ENCODE data around the gene CHRNA1. TPM values are rescaled to one million over a fixed set of nuclear protein-coding genes. Genes with fewer than 3 reads are reported as not detected.

Gene CHRNA1
- total RNA-seq, 1 donor from 2014 or later = 4.2 TPM

DNA sequence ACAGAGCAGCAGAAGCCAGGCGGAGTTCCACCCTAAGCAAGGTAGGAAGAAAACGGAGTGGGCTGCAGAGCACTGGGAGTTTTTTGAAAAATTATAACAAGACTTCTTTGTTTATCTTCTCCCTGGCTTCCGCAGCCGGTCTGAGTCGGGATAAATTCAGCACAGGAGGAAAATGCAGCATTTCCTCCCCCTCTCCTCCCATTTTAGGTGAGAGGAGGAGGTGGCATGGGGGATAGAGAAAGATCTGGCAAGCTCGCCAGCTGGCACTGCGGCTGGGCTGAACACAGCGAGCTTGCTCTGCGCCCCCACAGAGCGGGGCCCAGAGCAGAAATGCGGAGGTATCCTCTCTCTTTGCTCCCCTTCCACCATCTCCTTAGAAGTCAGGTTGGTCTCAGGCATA lies 17.7 kb upstream of the CHRNA1 start:
- no peak for DNase-seq

DNA sequence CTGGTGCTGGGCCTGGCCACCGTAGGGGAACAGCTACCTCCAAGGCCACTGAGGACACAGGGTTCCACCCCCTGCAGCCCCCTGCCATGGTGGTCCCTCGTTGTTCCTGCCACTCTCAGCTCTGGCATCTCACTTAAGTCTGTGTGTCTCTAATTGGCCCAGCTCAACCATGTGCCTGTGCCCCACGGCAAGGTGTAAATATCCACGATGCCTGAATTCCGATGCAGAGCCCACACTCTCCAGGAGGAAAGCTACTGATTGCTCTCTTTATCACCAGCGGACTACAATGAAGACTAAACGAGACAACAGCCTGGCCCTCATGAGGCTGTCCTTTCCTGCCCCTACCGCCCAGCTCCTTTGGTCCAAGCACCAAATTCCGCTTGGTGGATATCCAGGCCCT lies 17.0 kb upstream of the CHRNA1 start:
- DNase-seq = no peak

- DNase-seq = no peak
These were observed 16.6 kb upstream of the CHRNA1 start for GRCh38 chr2:174780856-174781255.

DNA sequence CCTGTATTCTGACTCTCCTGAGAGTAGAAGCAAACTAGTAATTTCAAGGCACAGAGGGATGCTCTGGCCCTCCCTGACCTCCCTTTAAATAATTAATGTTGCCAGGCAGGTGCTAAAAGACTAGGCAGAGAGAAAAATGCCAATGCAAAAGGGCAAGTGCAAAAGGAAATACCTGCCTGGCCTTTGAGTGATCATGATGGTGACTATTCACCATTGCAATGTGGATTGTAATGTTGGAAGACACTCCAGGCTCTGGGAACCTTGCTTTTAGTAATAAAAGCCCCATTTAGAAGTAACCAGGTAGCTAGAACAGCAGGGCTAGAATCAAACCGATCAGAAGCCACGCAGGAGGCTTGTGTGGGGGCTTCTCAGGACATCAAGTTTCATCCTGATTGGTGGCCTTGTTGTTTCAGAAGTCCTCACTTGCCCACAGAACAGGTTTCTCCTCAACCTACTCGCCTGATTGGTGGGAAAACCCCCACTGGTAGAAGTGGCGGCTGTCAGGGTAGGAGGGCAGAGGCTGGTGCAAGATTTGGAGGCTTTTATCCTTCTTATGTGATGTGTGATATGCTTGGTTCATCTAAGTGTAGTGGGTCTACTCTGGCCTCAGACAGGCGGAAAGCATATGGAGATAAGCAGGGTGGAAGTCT lies 16.0 kb upstream of the CHRNA1 start:
- no peak for DNase-seq

DNA sequence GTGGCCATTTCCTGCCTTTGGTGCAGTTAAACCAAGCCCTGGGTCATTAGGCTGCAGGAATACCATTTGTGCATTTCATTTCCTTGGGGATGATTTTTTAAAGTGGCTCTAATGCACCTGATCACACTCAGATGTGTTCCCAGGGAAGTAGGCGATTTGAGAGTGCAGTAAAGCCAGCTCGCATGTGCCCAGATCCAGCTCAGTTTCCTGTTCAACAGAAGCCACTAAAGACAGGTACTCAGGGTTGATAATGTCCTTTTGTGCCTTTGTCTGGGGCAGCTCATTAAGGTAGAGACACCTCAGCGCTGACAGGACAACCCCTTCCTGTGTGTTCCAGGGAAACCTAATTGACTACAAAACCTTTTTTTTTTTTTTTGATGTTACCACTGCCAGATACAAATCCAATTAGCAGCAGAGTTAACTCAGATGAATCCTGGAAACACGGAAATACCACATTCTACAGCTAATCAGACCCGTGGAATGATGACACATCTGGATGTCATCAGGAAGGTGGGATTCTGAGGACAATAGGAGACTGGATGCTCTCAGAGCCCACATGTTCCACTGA lies 15.2 kb upstream of the CHRNA1 start:
- peak; percentile 25 for DNase-seq

DNA sequence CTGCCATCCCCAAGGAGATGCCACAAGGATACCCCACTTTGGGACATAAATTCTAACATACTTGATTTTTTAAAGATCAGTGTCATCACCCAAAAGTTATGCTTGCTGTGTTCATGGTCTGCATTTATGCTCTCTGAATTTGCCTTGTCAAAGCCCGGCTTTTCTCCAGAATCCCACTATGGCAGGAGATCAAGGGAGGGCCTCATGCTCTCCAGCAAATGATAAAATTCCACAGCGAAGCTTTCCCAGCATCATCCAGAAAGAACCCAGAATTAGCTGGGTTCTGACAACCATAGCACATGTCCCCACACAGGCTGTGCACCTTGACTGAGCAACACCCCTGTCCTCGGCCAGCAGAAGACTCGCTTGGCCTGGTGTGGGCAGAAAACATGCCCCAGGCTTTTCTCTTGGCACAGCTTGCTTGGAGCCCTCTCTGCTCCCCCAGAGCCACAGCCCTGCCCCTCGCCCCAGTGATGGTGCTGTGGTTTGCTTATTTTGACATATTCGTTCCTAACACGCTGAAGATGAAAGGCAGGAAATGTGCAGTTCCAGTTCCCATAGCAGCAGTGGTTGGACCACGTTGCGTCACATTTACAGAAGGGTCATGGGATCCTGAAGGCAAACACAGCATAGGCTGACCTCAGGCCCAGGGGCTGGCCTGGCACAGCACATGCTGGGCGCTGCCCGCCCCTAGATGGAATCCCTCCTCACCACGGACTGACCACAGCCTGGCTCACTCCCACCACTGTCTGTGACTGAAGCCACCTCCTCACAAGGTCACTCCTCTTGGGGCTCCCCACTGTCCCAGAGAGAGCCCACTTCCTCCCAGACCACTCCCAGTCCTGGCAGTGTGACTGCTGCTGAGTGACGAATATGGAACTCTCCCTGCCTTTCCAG lies 14.1 kb upstream of the CHRNA1 start:
- peak; percentile 78 for DNase-seq

DNA sequence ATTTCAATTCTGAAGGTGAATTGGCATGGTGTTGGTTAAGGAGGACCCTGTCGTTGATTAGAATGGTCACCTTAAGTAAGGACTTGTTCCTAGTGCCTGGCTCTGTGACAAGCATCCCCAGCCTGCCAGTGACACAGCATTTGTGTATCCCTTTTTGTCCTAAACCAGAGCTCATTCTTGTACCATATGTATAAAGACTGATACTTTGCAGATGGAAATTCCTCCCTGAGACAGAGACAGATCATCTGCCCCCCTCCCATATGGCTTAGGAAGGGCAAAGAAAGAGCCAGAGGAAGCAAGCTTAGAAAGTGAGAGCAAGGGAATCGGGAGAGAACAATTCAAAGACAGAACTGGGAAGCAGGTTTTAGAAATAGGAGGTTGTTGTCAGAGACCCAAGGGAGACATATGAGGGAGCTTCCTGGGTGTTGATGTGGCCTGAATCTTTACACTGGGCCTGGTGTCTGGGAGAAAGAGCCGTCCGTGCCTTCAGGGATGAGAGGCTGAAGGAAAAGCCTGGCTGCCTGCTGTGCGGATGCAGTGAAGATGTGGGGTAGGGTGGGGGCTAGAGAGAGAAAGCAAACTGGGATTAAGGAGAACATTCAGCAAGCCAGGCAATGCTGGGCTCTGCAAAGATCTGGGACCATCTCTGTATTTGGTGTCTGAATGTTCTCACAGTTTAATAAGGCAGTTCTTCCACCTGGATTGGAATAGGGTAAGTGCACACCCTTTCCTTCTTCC lies 13.2 kb upstream of the CHRNA1 start:
- DNase-seq = peak; percentile 87

- no peak for DNase-seq
These were observed 12.4 kb upstream of the CHRNA1 start for GRCh38 chr2:174776675-174777074.

GRCh38 chr2:174776223-174776622 lies 12.0 kb upstream of the CHRNA1 start:
- DNase-seq = no peak

DNA sequence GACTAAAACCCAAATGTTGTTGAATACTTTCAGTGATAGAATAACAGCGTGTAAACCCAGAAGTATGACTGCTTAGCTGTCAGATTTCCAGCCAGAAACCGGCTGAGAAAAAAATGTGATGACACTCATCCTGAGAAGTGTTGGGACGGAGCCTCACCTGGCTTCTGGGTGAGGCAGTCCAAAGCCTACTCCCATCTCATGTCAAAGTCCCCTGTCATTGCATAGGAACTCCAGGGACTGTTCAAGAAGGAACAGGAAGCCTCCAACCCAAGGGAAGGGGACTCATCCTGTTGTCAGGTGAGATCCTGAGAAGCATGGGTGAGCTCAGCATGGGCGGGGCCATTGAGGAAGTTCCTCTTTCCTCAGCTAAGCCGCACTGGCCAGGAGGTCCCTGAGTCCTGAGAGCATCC lies 11.3 kb upstream of the CHRNA1 start:
- no peak for DNase-seq

DNA sequence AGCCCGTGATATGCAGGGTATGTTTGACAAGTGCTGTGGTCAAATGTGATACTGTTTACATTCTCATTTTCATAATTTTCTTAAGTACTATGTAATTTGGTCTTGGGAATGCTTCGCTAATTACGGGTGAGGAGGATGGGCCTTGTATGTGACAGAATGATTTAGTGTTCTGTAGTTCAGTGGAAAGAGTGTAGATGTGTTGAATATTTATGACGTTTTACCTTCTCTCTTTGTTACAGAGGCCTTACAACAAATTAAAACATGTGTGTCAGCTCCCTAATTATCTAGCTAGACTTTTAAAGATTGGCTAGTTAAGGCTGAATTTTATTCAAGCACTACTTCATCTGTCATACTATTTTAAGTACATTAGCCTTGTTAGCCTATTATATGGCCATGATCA lies 10.6 kb upstream of the CHRNA1 start:
- DNase-seq = no peak

GRCh38 chr2:174773215-174773614 lies 8.9 kb upstream of the CHRNA1 start:
- DNase-seq = no peak

GRCh38 chr2:174772472-174772801 lies 8.2 kb upstream of the CHRNA1 start:
- DNase-seq = no peak

DNA sequence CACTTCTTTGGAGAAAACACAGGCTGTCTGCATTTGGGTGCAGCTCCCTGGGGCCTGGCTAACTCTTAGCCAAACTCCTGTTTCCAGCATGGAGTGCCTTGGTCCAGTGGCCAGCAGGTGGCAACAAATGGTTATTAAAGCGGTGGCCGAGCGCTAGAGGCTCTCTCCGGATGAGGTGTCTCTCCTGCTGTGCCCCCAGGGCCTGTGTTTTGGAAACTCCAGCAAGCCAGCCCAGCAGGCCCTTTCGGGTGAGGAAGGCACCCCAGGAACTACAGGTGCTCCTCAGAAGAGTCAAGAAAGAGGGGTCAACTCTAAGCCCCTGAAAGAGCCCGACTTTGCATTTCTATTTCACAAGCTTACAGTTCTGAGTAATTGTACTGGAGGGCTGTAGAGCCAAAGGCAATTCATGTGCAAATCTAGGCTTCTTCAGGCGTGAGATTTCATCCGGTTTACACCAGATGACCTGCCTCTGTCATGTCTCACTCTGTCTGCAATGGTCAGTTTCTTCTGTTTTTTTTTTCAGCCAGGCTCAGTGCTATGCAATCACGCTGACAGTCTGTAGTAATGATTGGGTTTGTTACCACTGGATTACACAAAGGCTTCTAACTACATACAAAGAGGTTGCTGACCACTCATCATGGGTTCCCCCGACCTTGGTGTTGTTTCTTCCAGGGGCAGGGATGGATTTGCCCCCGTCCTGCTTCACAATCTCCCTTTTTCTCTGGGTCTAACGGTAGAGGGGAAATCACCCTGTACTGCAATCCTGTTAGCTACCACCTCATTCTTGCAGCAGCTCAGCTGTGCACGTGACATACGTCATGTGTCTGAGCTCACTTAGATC lies 7.6 kb upstream of the CHRNA1 start:
- peak; percentile 23 for DNase-seq

DNA sequence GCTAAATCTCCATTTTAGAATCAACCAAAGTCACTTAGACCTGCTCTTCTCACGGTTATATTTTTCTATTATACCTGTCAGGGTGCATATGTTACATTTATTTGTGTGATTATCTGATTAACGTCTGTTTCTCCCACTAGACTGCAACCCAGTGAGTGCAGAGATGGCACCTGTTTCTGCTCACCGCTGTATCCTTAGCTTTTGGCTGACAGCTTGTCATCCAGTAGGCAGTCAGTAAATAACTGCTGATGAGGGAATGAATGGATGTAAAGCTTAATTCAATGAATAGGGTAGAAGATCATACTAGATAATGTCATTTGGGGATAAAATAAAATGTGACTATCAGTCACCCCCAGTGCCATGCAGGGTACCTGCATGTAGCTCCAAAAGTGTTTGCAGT lies 6.9 kb upstream of the CHRNA1 start:
- no peak for DNase-seq

- DNase-seq = no peak
These were observed 4.3 kb upstream of the CHRNA1 start for GRCh38 chr2:174768557-174768956.

DNA sequence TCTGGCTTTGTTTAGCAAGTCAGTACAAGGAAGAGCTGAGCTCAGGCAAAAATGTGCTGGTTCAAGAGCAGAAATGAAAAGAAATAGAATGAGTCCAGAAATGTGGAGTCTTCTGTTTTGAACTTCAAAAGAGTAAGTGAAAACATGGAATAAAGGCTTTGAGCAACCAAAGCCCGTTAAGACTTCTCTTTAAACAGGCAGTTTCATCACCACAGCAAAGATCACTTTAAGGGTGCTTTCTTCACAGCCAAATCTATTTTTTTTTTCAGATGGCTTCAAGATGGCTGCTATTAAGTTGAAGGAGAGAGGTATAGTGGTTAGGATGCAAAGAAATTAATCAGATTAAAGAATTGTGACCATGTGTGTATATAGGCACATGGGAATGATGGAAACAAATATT lies 2.0 kb upstream of the CHRNA1 start:
- no peak for DNase-seq

DNA sequence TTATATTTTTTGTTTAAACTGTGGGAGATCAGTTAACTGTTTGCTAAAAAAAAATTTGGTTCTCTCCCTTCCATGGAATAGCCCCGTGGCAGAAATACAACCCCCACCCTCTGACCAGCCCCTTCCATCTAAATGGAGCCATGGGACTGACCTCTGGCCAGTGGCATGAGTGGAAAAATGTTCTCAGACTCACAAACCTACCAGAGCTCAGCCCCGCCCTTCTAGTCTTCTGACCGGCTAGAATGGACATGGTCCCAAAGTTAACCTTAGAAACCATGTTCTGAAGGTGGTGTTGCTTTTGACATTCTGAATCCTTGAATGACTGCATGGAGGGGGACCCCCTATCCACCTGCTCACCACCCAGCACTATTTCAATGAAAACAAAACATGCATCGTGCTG lies 1.3 kb upstream of the CHRNA1 start:
- no peak for DNase-seq

- DNase-seq = no peak
These were observed 492 bp downstream of the CHRNA1 start for GRCh38 chr2:174763780-174764179.

DNA sequence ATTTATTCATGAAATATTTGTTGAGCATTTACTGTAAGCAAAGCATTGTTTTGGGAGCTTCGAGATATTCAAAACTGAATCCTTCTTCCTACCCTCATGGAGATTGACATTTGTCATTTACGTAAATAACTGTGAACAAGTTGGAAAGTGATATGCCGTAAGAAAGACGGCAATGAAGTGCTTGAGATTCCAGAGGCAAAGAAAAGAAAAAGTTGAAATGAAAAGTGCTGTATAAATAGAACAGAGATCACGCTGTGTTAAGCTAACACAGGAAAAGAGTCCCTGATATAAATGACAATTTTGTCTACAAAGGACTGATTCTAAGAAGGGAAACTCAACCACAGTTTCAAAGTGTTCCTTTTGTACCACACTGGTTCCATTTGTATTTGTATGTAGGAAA lies 1.8 kb downstream of the CHRNA1 start:
- DNase-seq = no peak

GRCh38 chr2:174761837-174762236 lies 2.4 kb downstream of the CHRNA1 start:
- DNase-seq = no peak

DNA sequence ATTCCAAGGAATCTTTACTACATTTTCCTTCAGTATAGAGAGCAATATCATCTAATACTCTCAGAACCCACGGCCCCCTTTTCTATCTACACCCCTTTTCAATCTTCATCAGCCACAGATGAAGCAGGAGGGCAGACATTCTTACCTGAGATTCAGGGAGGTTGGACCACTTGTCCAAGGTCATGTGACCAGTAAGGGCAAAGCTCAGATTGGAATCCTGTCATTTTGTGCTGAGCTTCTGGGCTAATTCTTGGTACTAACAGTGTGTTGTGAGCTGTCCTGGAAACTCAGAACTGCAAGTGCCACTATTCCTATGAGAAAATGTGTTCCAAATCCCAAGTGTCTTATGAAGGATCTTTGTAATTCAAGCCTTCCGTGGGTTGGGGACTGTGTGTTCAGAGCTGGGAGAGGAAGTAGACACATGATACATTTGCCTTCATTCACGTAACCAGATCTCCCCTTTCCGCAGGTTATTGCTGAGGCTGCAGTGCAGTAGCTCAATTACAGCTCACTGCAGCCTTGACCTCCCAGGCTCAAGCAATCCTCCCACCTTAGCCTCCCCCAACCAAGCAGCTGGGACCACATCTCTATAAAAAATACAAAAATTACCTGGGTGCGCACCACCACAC lies 3.3 kb downstream of the CHRNA1 start:
- DNase-seq = no peak

Data from skin of body (tissue), 2 donors.